Tibial nerve (tissue), 4 donors: ENCODE data around the gene ZNF182.

Experiments used
- CTCF ChIP-seq, 5 experiments: fragments of 200-600 bp in 3 of 5; fragments of 450-650 bp in 2 of 5; sonication (generic) in 3 of 5; IDR thresholded peaks; one replicate each; pipeline ENCODE4 v1.5.1; 2016 to 2019; ENCODE audit warnings: antibody characterized with exemption in 5 of 5, mild to moderate bottlenecking in 3 of 5, moderate library complexity in 2 of 5
- EP300 ChIP-seq, 2 donors: sonication (generic); formaldehyde crosslinking; IDR thresholded peaks; one replicate each; pipeline ENCODE4 v1.6.1; 2017; ENCODE audit warnings: antibody characterized with exemption in 2 of 2, mild to moderate bottlenecking in 1 of 2
- POLR2A ChIP-seq, 2 donors: fragments of 450-650 bp; IDR thresholded peaks; one replicate each; pipeline ENCODE4 v1.6.1; 2017; ENCODE audit warnings: antibody characterized with exemption in 2 of 2, mild to moderate bottlenecking in 2 of 2, moderate library complexity in 2 of 2

- TF ChIP-seq CTCF (IDR thresholded peaks at IDR 0.05): no peak
- no peak for TF ChIP-seq POLR2A (IDR thresholded peaks at IDR 0.05)
- TF ChIP-seq EP300 (IDR thresholded peaks at IDR 0.05): no peak
Observed at GRCh38 chrX:48035891-48036290, 32.1 kb upstream of the ZNF182 start.
